ENCODE data around the gene MRPS18A. TPM values are rescaled to one million over a fixed set of nuclear protein-coding genes. Genes with fewer than 3 reads are reported as not detected.

The MRPS18A gene
- total RNA-seq, 4 donors from 2014 or later = 41.1 to 64.4 (median 52.4) TPM

DNA sequence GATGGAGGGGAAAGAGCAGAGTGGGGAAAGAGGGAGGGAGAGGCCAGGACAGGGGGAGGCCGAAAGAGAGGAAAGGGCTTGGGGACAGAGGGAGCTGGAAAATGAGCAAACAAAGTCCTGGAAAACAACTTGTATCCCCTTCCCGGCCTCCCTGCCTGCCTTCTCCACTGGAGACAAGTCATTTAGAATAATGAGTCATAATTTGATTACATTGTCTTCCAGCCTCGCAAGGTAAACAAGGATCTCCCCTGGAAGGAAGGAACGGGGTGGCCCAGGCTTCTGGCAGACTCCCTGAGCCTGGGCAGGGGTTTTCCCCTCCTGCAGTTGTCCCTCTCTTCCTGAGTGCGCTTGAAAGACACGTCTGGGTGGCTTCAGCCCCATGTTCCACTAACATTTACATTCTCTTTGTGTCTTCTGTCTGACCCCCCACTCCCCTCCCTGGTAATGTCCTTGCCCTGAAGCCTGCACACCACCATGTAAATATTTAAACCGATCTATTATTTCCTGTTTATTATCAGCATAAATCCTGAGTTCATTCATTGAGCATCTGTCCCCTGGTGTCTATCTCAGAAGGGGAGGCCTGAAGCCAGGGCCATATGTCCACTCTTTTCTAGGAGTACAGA is 12.1 kb upstream of the MRPS18A start:
- no peak overlapping the region for H3K4me3 ChIP-seq

DNA sequence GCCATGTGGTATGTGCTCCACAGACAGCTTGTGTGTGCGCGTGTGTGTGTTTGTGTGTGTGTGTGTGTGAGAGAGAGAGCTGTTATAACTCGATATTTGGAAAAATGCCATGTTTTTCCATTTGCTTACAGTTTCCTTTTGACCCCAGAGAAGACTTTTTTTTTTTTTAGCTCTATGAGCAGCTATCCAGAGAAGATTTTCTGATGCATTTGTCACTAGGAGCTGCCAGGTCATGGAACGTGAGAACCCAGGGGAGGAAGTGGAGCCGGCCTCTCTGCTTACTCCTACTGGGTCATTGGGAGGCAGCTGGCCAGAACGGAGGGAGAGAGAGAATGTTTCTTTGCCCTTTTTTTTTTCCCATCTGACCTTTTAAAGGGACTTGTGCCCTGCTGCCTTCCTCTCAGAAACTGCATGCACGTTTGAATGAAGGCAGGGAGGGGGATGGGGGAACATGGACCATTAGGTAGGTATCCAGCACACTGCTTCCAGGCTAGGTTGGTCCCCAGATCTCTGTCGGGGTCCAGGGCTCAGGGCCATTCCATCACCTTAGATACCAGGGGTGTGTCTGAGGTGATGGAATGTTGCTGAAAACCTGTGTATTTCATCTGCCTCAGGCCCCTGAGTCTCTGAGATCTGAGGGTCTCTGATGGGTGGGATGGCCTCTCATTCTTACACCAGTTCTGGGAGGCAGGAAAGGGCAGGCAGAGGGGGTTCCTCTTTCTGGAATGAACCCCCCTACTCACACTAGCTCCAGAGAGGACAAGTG is 11.2 kb upstream of the MRPS18A start:
- Histone ChIP-seq H3K4me1 (peaks cover 0 to 56% (median under 1%) of the 10 kb centered on the region in 4 donors), H3K9me3 (no peaks in the 10 kb centered on the region), H3K27ac (peak overlapping the region; percentile 42 to 74 (median 64)), H3K36me3 (no peaks in the 10 kb centered on the region), H3K4me3 (no peak overlapping the region), H3K27me3 (no peaks in the 10 kb centered on the region)
- TF ChIP-seq CTCF (IDR thresholded peaks at IDR 0.05) = no peak
- TF ChIP-seq POLR2A (IDR thresholded peaks at IDR 0.05) = no peak
- DNase-seq = peak in 1 of 3 donors; percentile 59

More for the DNA sequence above, 12.1 kb upstream of the MRPS18A start:
- H3K27ac ChIP-seq = peak overlapping the region in 3 of 4 donors; percentile 55 to 74 (median 72)
- TF ChIP-seq CTCF (IDR thresholded peaks at IDR 0.05) (peak in 1 of 6 experiments; percentile 3), POLR2A (IDR thresholded peaks at IDR 0.05) (no peak)
- H3K36me3 ChIP-seq = no peaks in the 10 kb centered on the region
- no peaks in the 10 kb centered on the region for H3K9me3 ChIP-seq
- peaks cover 0 to 65% (median 2%) of the 10 kb centered on the region in 4 donors for H3K4me1 ChIP-seq
- peak in 2 of 3 donors; percentile 68 to 69 for DNase-seq
- H3K27me3 ChIP-seq = no peaks in the 10 kb centered on the region

DNA sequence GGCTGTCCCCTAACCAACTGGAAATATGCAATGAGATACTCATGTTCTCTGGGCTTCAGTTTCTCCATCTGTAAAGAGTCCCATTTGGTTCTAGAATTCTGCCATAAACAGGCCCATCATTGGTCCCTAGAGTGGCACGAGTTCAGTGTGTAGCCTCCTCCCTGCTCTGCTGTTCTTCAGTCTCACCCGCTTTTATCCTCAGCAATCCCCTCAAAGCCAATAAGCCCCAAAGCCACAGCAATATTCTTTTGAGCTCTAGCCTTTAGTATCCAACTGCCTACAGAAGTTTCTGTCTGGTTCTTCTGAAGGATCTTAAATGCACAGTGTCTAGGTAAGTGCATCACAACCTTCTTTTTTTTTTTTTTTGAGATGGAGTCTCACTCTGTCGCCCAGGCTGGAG is 9.8 kb upstream of the MRPS18A start:
- Histone ChIP-seq H3K36me3 (no peaks in the 10 kb centered on the region), H3K9me3 (no peaks in the 10 kb centered on the region), H3K4me1 (peaks cover 0 to 43% (median 0%) of the 10 kb centered on the region in 4 donors), H3K27me3 (no peaks in the 10 kb centered on the region), H3K4me3 (no peak overlapping the region), H3K27ac (no peak overlapping the region)
- TF ChIP-seq POLR2A (IDR thresholded peaks at IDR 0.05) (no peak), CTCF (IDR thresholded peaks at IDR 0.05) (no peak)
- no peak for DNase-seq

GRCh38 chr6:43695967-43696291 is 8.3 kb upstream of the MRPS18A start:
- Histone ChIP-seq H3K27ac (peak overlapping the region in 2 of 4 donors; percentile 58 to 75), H3K4me1 (peaks cover 0 to 32% (median 0%) of the 10 kb centered on the region in 4 donors), H3K27me3 (no peaks in the 10 kb centered on the region), H3K9me3 (no peaks in the 10 kb centered on the region), H3K36me3 (no peaks in the 10 kb centered on the region), H3K4me3 (no peak overlapping the region)
- DNase-seq = no peak
- TF ChIP-seq CTCF (IDR thresholded peaks at IDR 0.05) (no peak), POLR2A (IDR thresholded peaks at IDR 0.05) (no peak)

DNA sequence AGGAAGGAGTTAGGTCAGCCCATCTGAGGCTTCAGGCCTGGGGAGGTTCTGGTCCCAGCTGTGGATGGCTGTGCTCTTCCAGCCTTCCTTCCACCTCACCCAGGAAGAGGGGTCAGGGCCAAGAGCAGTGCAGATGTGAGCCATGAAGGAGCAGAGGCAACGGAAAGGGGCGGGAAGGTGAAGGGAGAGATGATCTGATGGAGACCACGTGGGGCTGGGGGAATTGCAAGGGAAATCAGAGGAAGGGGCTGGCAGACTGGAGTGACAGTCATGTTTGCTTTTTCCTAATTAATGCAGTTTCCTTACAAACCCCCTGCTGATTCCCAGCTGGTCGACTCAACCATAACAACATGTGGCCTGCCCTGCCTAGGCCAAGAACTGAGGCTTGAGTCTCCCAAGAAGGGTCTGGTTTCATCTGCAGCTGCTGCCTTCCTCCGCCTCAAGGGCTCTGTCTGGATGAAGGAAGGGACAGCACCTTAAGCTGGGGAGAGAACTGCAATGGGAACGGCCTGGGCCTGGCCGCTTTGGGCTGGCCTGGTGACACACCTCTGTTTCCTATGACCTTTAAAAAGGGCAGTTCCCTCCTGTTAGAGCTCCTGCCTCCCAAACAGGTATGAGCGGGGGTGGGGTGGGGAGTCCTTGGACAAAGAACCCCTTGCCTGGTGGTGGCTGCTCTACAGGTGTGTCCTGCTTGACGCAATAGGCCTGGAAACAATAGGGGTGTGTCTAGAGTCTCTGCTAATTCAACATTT is 7.8 kb upstream of the MRPS18A start:
- no peaks in the 10 kb centered on the region for H3K9me3 ChIP-seq
- H3K27ac ChIP-seq = peak overlapping the region in 3 of 4 donors; percentile 12 to 75 (median 58)
- no peaks in the 10 kb centered on the region for H3K36me3 ChIP-seq
- TF ChIP-seq CTCF (IDR thresholded peaks at IDR 0.05) (no peak), POLR2A (IDR thresholded peaks at IDR 0.05) (no peak)
- H3K4me1 ChIP-seq = peaks cover 0 to 28% (median 0%) of the 10 kb centered on the region in 4 donors
- no peak overlapping the region for H3K4me3 ChIP-seq
- peak in 2 of 3 donors; percentile 75 to 77 for DNase-seq
- H3K27me3 ChIP-seq = no peaks in the 10 kb centered on the region
